Measurements from ENCODE around the gene DHRS12.

The DHRS12 gene

GRCh38 chr13:51747438-51748434 is 56.2 kb downstream of the DHRS12 start:
- DNase-seq = no peak

- DNase-seq = no peak
Observed at GRCh38 chr13:51746802-51747201, 57.2 kb downstream of the DHRS12 start.

GRCh38 chr13:51745243-51745642 is 58.7 kb downstream of the DHRS12 start:
- DNase-seq = no peak

- DNase-seq = no peak
Observed at GRCh38 chr13:51742611-51743010, 61.4 kb downstream of the DHRS12 start.

GRCh38 chr13:51742031-51742430 is 61.9 kb downstream of the DHRS12 start:
- DNase-seq = no peak

GRCh38 chr13:51740698-51741097 is 63.3 kb downstream of the DHRS12 start:
- no peak for DNase-seq

GRCh38 chr13:51739027-51739764 is 64.8 kb downstream of the DHRS12 start:
- no peak for DNase-seq

GRCh38 chr13:51738226-51738905 is 65.6 kb downstream of the DHRS12 start:
- no peak for DNase-seq

- no peak for DNase-seq
Observed at GRCh38 chr13:51737609-51738008, 66.4 kb downstream of the DHRS12 start.

- DNase-seq = no peak
Observed at GRCh38 chr13:51734786-51735185, 69.2 kb downstream of the DHRS12 start.

- no peak for DNase-seq
Observed at GRCh38 chr13:51733374-51734298, 70.3 kb downstream of the DHRS12 start.

GRCh38 chr13:51731759-51732158 is 72.2 kb downstream of the DHRS12 start:
- no peak for DNase-seq

- no peak for DNase-seq
Observed at GRCh38 chr13:51730927-51731326, 73.0 kb downstream of the DHRS12 start.

GRCh38 chr13:51729866-51730553 is 74.0 kb downstream of the DHRS12 start:
- no peak for DNase-seq

- DNase-seq = no peak
Observed at GRCh38 chr13:51728972-51729371, 75.0 kb downstream of the DHRS12 start.

GRCh38 chr13:51728275-51728673 is 75.7 kb downstream of the DHRS12 start:
- no peak for DNase-seq

- no peak for DNase-seq
Observed at GRCh38 chr13:51727634-51728274, 76.2 kb downstream of the DHRS12 start.

- DNase-seq = no peak
Observed at GRCh38 chr13:51726446-51727193, 77.3 kb downstream of the DHRS12 start.

- DNase-seq = no peak
Observed at GRCh38 chr13:51724721-51725120, 79.2 kb downstream of the DHRS12 start.

- no peak for DNase-seq
Observed at GRCh38 chr13:51723529-51723928, 80.4 kb downstream of the DHRS12 start.

Data from CD4-positive, alpha-beta T cell treated with Interleukin-15 for 1 hour (primary cell).